Testis (tissue), 3 donors: ENCODE results near the gene RTL1. TPM values are rescaled to one million over a fixed set of nuclear protein-coding genes. Genes with fewer than 3 reads are reported as not detected.

Experiments
- DNase-seq: peaks from one replicate; pipeline ENCODE4 v3.0.0-alpha.2; 2019
- H3K27ac ChIP-seq, 2 donors: fragments of 200-600 bp; sonication (generic); one replicate each; pipeline ENCODE4 v1.5.1; 2019
- H3K27me3 ChIP-seq: fragments of 200-600 bp; sonication (generic); one replicate; pipeline ENCODE4 v1.5.1; 2019
- H3K36me3 ChIP-seq: fragments of 200-600 bp; sonication (generic); one replicate; pipeline ENCODE4 v1.5.1; 2017; ENCODE audit warnings: low read depth; ENCODE audit errors: missing control alignments
- H3K4me1 ChIP-seq: fragments of 200-600 bp; sonication (generic); one replicate; pipeline ENCODE4 v1.5.1; 2019
- H3K4me3 ChIP-seq, 2 donors: fragments of 200-600 bp; sonication (generic); one replicate each; pipeline ENCODE4 v1.5.1; 2017 to 2019
- H3K9me3 ChIP-seq: fragments of 200-600 bp; sonication (generic); one replicate; pipeline ENCODE4 v1.5.1; 2017
- POLR2A ChIP-seq: fragments of 450-650 bp; IDR thresholded peaks from one replicate; pipeline ENCODE4 v1.6.1; 2017; ENCODE audit warnings: antibody characterized with exemption, mild to moderate bottlenecking, moderate library complexity
- WGBS, 2 donors: methylation state at CpG; one replicate each; pipeline ENCODE4 v1.1.5; 2018; 5-methylcytosine and 5-hydroxymethylcytosine counted together
- intact Hi-C: fragments of 100-400 bp; cut with DNase I; formaldehyde crosslinking; loops from one replicate; pipeline ENCODE4 v1.15.1; 2023; ENCODE audit warnings: low total_unique reads
- polyA plus RNA-seq: library from polyadenylated mRNA; stranded (reverse); fragments of 350-450 nt; fragmentation: Illumina TruSeq; extraction: RNeasy Lipid Tissue Mini Kit (QIAGEN cat#74804); gene quantifications from one replicate; pipeline ENCODE4 v1.2.3, GENCODE V29; 2014; ENCODE audit warnings: low read depth, low replicate concordance; ENCODE audit not compliant: insufficient read depth
- total RNA-seq, 2 donors: library from RNA; depleted of rRNA; stranded (reverse); fragments of >200 nt; gene quantifications; one replicate each; pipeline ENCODE4 v1.2.3, GENCODE V29; 2016
- TF ChIP-seq, protein P1 (sequence below), 3 experiments: fragments of 450-650 bp in 2 of 3; fragments of 200-600 bp in 1 of 3; sonication (generic) in 1 of 3; IDR thresholded peaks; one replicate each; pipeline ENCODE4 v1.5.1; 2016 to 2019; ENCODE audit warnings: antibody characterized with exemption in 3 of 3, mild to moderate bottlenecking in 2 of 3, moderate library complexity in 1 of 3

Gene RTL1
- total and polyA plus RNA-seq, 3 donors from 2014 or later: 0.34 to 1.2 (median 0.94) TPM

- TF ChIP-seq POLR2A: no peak
- TF ChIP-seq, protein P1, sequence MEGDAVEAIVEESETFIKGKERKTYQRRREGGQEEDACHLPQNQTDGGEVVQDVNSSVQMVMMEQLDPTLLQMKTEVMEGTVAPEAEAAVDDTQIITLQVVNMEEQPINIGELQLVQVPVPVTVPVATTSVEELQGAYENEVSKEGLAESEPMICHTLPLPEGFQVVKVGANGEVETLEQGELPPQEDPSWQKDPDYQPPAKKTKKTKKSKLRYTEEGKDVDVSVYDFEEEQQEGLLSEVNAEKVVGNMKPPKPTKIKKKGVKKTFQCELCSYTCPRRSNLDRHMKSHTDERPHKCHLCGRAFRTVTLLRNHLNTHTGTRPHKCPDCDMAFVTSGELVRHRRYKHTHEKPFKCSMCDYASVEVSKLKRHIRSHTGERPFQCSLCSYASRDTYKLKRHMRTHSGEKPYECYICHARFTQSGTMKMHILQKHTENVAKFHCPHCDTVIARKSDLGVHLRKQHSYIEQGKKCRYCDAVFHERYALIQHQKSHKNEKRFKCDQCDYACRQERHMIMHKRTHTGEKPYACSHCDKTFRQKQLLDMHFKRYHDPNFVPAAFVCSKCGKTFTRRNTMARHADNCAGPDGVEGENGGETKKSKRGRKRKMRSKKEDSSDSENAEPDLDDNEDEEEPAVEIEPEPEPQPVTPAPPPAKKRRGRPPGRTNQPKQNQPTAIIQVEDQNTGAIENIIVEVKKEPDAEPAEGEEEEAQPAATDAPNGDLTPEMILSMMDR (IDR thresholded peaks at IDR 0.05): no peak
- DNase-seq: no peak
- no peaks in the 10 kb centered on the region for H3K9me3 ChIP-seq
- H3K4me1 ChIP-seq: no peaks in the 10 kb centered on the region
- WGBS, 2 donors: 73 to 80% methylated on average over 27 to 46 of the region's 46 CpGs
- H3K27me3 ChIP-seq: no peaks in the 10 kb centered on the region
- no peaks in the 10 kb centered on the region for H3K36me3 ChIP-seq
- H3K27ac ChIP-seq: no peak overlapping the region
- intact Hi-C loops: no loop called here
- H3K4me3 ChIP-seq: no peak overlapping the region
Measured at GRCh38 chr14:100882991-100883788, 20.3 kb downstream of the RTL1 start.

- no peak for TF ChIP-seq POLR2A
- TF ChIP-seq, protein P1 (IDR thresholded peaks at IDR 0.05): no peak
- no peaks in the 10 kb centered on the region for H3K36me3 ChIP-seq
- no peak overlapping the region for H3K27ac ChIP-seq
- WGBS, 2 donors: 70 to 80% methylated on average over 27 to 49 of the region's 49 CpGs
- no peak overlapping the region for H3K4me3 ChIP-seq
- intact Hi-C loops: no loop called here
- no peaks in the 10 kb centered on the region for H3K9me3 ChIP-seq
- H3K27me3 ChIP-seq: no peaks in the 10 kb centered on the region
- no peak for DNase-seq
- H3K4me1 ChIP-seq: no peaks in the 10 kb centered on the region
Measured at GRCh38 chr14:100882026-100882967, 21.2 kb downstream of the RTL1 start.

DNA sequence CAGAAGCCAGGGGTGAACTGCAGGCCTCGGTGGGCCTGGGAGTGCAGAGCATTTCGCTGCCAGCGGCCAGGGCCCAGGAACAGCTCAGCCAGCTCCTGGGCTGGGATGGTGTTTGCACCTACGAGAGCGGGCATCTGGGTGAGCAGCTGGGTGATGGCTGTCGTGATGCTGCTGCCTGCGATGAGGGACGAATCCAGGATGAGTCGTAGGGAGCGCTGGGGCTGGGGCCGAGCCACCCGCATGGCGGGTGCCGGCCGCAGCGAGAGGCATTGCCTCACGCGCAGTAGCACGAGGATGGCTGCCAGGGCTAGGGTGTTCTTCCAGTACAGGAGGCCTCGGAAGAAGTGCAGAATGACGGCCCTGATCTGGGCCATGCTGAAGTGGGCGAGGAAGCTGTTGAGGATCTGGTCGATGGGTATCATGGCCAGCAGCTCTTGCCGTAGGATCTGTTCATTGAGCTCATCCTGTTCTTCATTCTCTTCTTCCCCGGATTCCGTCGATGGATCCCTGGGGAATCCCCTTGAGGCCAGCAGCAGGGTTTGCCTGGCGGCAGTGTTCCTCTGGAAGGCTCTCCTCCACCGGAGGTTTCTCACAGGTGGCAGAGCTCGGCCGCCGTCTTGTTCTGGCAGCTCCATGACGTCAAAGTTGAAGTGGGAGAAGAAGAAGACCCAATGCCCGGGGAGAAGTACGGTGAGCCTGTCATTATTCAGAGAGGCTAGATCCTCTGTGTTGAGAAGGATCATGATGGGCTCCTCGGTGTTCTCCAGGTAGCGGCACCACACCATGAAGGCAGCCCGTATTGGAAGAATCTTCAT lies 22.1 kb downstream of the RTL1 start:
- intact Hi-C loops: no loop called here
- TF ChIP-seq POLR2A: no peak
- TF ChIP-seq, protein P1 (IDR thresholded peaks at IDR 0.05): no peak
- no peak for DNase-seq
- Histone ChIP-seq H3K4me3 (no peak overlapping the region), H3K36me3 (no peaks in the 10 kb centered on the region), H3K4me1 (no peaks in the 10 kb centered on the region), H3K9me3 (no peaks in the 10 kb centered on the region), H3K27ac (no peak overlapping the region), H3K27me3 (no peaks in the 10 kb centered on the region)
- WGBS, 2 donors: 77 to 86% methylated on average over 32 to 38 of the region's 38 CpGs

- DNase-seq: no peak
- Histone ChIP-seq H3K4me1 (no peaks in the 10 kb centered on the region), H3K27ac (no peak overlapping the region), H3K36me3 (no peaks in the 10 kb centered on the region), H3K9me3 (no peaks in the 10 kb centered on the region), H3K27me3 (no peaks in the 10 kb centered on the region), H3K4me3 (no peak overlapping the region)
- WGBS, 2 donors: 90% methylated on average over 21 to 34 of the region's 34 CpGs
- TF ChIP-seq, protein P1 (IDR thresholded peaks at IDR 0.05): no peak
- TF ChIP-seq POLR2A: no peak
- intact Hi-C loops: no loop called here
Measured at GRCh38 chr14:100880271-100881101, 23.0 kb downstream of the RTL1 start.
